Lower lobe of right lung (tissue), 2 donors: ENCODE data around the gene RUVBL2. TPM values are rescaled to one million over a fixed set of nuclear protein-coding genes. Genes with fewer than 3 reads are reported as not detected.
"Not testable (repeated sequence)": the region's sequence is repeated elsewhere in the genome, so short reads cannot be mapped to it uniquely, and the experiment has no call there.

Experiments used
- ATAC-seq, 2 donors: fragments of 200-7000 bp; cut with Tn5 transposase; one replicate each; pipeline ENCODE4 v1.9.1; 2020 to 2022; ENCODE audit warnings: mild to moderate bottlenecking in 2 of 2, moderate library complexity in 2 of 2
- DNase-seq: peaks from one replicate; pipeline ENCODE4 v3.0.0-alpha.2; 2020
- H3K27ac ChIP-seq: fragments of 200-600 bp; one replicate; pipeline ENCODE4 v1.8.0; 2022
- H3K27me3 ChIP-seq: fragments of 200-600 bp; one replicate; pipeline ENCODE4 v1.8.0; 2022; ENCODE audit warnings: low read depth
- H3K36me3 ChIP-seq: fragments of 200-600 bp; one replicate; pipeline ENCODE4 v1.8.0; 2022; ENCODE audit warnings: mild to moderate bottlenecking
- H3K4me1 ChIP-seq: fragments of 200-600 bp; one replicate; pipeline ENCODE4 v1.8.0; 2022
- H3K4me3 ChIP-seq: fragments of 200-600 bp; one replicate; pipeline ENCODE4 v1.8.0; 2022; ENCODE audit warnings: mild to moderate bottlenecking
- H3K9me3 ChIP-seq: fragments of 200-600 bp; one replicate; pipeline ENCODE4 v1.8.0; 2022
- CTCF ChIP-seq: fragments of 200-600 bp; IDR thresholded peaks from one replicate; pipeline ENCODE4 v1.8.0; 2022; ENCODE audit warnings: antibody characterized with exemption, mild to moderate bottlenecking
- intact Hi-C: fragments of 100-400 bp; cut with DNase I; formaldehyde crosslinking; loops from one replicate; pipeline ENCODE4 v1.11.0; 2022
- total RNA-seq: library from RNA; stranded (reverse); fragmentation: NEBNext Ultra II Directional; extraction: Animal tissue kit (Norgen Biotek cat#: 25700); gene quantifications from one replicate; pipeline ENCODE4 v1.2.1, GENCODE V29; 2021
- donor health status: DM: no; HTN: yes; CAD: no; lungs with severe emphysema.

RUVBL2 gene
- total RNA-seq, 1 donor from 2014 or later, result 45.3 TPM

GRCh38 chr19:49031642-49032301 lies 38.1 kb downstream of the RUVBL2 start, which contains the start of gene CGB2:
TSS of gene CGB2 (plus strand) at chr19:49031890. CDS start at chr19:49032096, 206 bp downstream.
- ATAC-seq, H3K4me1 ChIP-seq, intact Hi-C loops, H3K27me3 ChIP-seq, H3K9me3 ChIP-seq, H3K4me3 ChIP-seq, H3K27ac ChIP-seq, H3K36me3 ChIP-seq: not testable (repeated sequence)
- TF ChIP-seq CTCF, result peak; percentile 33
- peak; percentile 51 for DNase-seq

GRCh38 chr19:49036815-49037214 lies 43.1 kb downstream of the RUVBL2 start, which contains the start of gene CGB1:
TSS of gene CGB1 (minus strand) at chr19:49036895. CDS start at chr19:49036711, 184 bp downstream.
- H3K36me3 ChIP-seq, intact Hi-C loops, H3K9me3 ChIP-seq, H3K4me3 ChIP-seq, H3K27ac ChIP-seq, H3K4me1 ChIP-seq, H3K27me3 ChIP-seq, DNase-seq, ATAC-seq: not testable (repeated sequence)
- peak; percentile 21 for TF ChIP-seq CTCF

GRCh38 chr19:49038111-49038510 lies 44.4 kb downstream of the RUVBL2 start:
- H3K36me3 ChIP-seq, H3K27ac ChIP-seq, intact Hi-C loops, H3K27me3 ChIP-seq, H3K9me3 ChIP-seq, H3K4me3 ChIP-seq, DNase-seq, H3K4me1 ChIP-seq, ATAC-seq: not testable (repeated sequence)

DNA sequence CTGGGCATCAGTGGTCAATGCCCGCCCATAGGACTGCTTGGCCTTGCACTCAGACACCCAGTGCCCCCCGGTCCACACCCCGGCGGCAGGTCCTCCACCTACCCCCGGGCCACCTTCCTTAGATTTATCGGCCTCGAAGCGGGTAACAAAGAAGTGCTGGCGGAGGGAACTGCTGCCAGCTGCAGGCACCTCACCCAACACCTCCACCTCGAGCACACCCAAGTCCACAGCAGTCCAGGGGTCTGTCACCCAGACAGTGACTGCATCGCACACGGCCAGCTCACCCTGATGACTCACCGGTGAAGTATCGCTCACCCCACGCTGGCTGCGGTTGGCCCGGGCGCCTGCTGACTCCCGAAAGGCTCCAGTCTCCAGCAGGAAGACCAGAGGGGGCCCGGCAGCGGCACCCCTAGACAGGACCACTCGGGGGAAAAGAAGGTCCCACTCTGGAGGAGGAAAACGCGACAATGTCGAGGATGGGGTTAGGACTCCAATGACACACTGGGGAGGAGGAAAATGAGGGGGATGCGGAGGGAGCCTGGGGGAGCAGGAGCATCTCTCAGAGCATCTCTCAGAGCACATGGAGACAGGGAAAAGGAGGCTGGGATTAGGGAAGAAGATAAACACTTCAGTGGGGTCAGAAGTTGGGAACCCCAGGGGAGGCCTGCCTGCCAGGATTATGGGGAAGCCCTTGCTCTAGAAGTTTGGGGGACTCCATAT lies 45.0 kb downstream of the RUVBL2 start:
- H3K36me3 ChIP-seq, H3K27me3 ChIP-seq, H3K27ac ChIP-seq, intact Hi-C loops, H3K4me3 ChIP-seq, ATAC-seq, H3K9me3 ChIP-seq, DNase-seq, H3K4me1 ChIP-seq: not testable (repeated sequence)

DNA sequence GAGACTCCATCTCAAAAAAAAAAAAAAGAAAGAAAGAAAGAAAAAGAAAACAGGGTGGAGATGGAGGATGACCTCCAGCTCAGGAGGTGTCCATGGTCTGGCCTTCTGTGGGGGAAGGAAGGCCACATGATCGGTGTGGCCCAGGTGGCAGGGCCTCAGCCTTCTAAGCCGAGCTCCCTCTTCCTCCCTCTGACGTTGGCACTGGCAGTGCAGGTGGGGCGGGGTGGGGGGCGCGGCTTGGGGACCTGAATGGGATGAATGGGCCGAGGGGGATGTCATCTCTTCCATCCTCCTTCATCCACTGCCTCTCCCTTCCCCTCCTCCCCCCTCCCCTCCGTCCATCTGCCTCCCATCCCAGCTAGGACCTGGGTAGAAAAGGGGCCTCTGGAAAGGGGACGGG lies 46.0 kb downstream of the RUVBL2 start:
- H3K9me3 ChIP-seq, ATAC-seq, H3K4me1 ChIP-seq, H3K27ac ChIP-seq, H3K27me3 ChIP-seq, H3K36me3 ChIP-seq, H3K4me3 ChIP-seq, intact Hi-C loops, DNase-seq: not testable (repeated sequence)

DNA sequence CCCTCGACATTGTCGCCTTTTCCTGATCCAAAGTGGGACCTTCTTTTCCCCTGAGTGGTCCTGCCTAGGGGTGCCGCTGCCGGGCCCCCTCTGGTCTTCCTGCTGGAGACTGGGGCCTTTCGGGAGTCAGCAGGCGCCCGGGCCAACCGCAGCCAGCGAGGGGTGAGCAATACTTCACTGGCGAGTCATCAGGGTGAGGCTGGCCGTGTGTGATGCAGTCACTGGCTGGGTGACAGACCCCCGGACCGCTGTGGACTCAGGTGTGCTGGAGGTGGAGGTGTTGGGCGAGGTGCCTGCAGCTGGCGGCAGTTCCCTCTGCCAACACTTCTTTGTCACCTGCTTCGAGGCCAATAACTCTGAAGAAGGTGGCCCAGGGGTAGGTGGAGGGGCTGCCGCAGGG lies 48.5 kb downstream of the RUVBL2 start:
- no peak for TF ChIP-seq CTCF
- H3K4me3 ChIP-seq, result no peak overlapping the region
- no peak overlapping the region for H3K27ac ChIP-seq
- H3K9me3 ChIP-seq, result no peaks in the 10 kb centered on the region
- DNase-seq, result no peak
- no peaks in the 10 kb centered on the region for H3K27me3 ChIP-seq
- intact Hi-C loops, result no loop called here
- H3K4me1 ChIP-seq, result no peaks in the 10 kb centered on the region
- H3K36me3 ChIP-seq, result no peaks in the 10 kb centered on the region
- ATAC-seq, result no peak

DNA sequence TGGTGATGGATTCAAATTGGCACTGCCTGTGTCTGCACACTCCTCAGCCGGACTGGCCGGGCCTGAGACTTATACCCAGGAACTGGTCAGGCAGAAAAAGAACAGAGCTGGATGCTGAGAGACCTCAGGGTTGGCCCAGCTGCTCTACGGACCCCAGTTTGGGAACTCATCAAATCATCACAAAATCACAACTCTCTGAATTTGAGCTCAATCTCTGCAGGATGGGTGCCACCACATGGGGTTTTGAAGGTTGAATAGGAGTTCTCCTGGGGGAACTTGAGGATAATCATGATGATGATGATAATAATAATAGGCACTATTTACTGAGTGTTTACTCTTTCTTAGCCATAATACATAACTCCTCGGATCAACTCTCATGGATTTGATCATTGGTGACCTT lies 49.0 kb downstream of the RUVBL2 start:
- H3K4me3 ChIP-seq, H3K27ac ChIP-seq: not testable (repeated sequence)

DNA sequence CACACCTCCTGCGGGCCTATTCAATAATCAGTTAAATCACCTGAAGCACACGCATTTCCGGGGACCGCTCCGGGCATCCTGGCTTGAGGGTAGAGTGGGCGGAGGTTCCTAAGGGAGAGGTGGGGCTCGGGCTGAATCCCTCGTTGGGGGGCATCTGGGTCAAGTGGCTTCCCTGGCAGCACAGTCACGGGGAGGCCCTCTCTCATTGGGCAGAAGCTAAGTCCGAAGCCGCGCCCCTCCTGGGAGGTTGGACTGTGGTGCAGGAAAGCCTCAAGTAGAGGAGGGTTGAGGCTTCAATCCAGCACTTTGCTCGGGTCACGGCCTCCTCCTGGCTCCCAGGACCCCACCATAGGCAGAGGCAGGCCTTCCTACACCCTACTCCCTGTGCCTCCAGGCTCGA lies 49.9 kb downstream of the RUVBL2 start, which contains the start of gene CGB5:
Gene CGB5 (plus strand): TSS at position 301 of the 400 bp plus-strand sequence. CDS start 362 bp downstream, outside the sequence.
- H3K4me1 ChIP-seq, ATAC-seq, H3K27me3 ChIP-seq, DNase-seq, H3K27ac ChIP-seq, H3K4me3 ChIP-seq, H3K9me3 ChIP-seq, intact Hi-C loops, H3K36me3 ChIP-seq: not testable (repeated sequence)

More for the DNA sequence above, 49.0 kb downstream of the RUVBL2 start:
- H3K36me3 ChIP-seq, H3K9me3 ChIP-seq, ATAC-seq, intact Hi-C loops, DNase-seq, H3K27me3 ChIP-seq, H3K4me1 ChIP-seq: not testable (repeated sequence)

GRCh38 chr19:49049011-49049410 lies 55.3 kb downstream of the RUVBL2 start, which contains the start of gene CGB8:
TSS of gene CGB8 (minus strand) at chr19:49049111. CDS start at chr19:49048739, 372 bp downstream.
- intact Hi-C loops, H3K27me3 ChIP-seq, H3K27ac ChIP-seq, H3K4me1 ChIP-seq, ATAC-seq, H3K36me3 ChIP-seq, DNase-seq, H3K9me3 ChIP-seq, H3K4me3 ChIP-seq: not testable (repeated sequence)

DNA sequence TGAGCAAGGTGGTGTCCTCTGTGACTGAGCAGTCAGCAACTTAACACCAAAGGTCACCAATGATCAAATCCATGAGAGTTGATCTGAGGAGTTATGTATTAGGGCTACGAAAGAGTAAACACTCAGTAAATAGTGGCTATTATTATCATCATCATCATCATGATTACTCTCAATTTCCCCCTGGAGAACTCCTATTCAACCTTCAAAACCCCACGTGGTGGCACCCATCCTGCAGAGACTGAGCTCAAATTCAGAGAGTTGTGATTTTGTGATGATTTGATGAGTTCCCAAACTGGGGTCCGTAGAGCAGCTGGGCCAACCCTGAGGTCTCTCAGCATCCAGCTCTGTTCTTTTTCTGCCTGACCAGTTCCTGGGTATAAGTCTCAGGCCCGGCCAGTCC lies 56.1 kb downstream of the RUVBL2 start:
- H3K27me3 ChIP-seq, H3K4me3 ChIP-seq, ATAC-seq, DNase-seq, H3K4me1 ChIP-seq, H3K36me3 ChIP-seq, H3K27ac ChIP-seq, intact Hi-C loops, H3K9me3 ChIP-seq: not testable (repeated sequence)
